LNCaP clone FGC (cell line): ENCODE results near the gene LYSMD1.
A peak's percentile ranks its signal among the peaks of the same experiment; 100 is the strongest.

ENCODE experiments used
- DNase-seq: peaks from one replicate; pipeline ENCODE4 v3.0.0-alpha.2; 2011; ENCODE audit warnings: low read depth
- H3K4me3 ChIP-seq: 2 replicates; pipeline ENCODE4 v1.5.1; 2011; ENCODE audit warnings: mild to moderate bottlenecking, low read depth, low read length, control low read depth
- TF ChIP-seq, protein P1 (sequence below): IDR thresholded peaks from 2 replicates; pipeline ENCODE4 v1.5.1; 2012; ENCODE audit warnings: mild to moderate bottlenecking; ENCODE audit not compliant: control insufficient read depth, insufficient read depth; ENCODE audit errors: extremely low read depth

Gene LYSMD1

DNA sequence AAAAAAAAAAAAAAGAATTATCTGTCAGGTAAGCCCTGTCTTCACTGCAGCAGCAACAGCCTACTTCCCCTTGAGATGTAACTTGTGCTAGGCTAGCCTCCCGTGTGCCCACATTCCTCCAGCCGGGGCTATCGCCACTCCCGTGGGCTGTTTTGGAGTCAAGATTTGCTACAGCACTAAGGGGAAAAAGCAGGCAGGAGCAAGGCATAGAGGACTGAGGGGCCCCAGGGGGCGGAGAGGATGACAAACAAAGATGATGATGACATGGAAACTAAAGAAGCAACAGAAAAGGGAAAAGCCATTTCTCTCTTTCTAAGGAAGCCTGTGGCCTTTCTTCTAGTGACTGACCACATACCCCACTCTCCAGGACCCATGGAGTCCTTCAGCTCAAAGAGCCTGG lies 7.4 kb downstream of the LYSMD1 start:
- TF ChIP-seq, protein P1, sequence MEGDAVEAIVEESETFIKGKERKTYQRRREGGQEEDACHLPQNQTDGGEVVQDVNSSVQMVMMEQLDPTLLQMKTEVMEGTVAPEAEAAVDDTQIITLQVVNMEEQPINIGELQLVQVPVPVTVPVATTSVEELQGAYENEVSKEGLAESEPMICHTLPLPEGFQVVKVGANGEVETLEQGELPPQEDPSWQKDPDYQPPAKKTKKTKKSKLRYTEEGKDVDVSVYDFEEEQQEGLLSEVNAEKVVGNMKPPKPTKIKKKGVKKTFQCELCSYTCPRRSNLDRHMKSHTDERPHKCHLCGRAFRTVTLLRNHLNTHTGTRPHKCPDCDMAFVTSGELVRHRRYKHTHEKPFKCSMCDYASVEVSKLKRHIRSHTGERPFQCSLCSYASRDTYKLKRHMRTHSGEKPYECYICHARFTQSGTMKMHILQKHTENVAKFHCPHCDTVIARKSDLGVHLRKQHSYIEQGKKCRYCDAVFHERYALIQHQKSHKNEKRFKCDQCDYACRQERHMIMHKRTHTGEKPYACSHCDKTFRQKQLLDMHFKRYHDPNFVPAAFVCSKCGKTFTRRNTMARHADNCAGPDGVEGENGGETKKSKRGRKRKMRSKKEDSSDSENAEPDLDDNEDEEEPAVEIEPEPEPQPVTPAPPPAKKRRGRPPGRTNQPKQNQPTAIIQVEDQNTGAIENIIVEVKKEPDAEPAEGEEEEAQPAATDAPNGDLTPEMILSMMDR, result no peak
- DNase-seq, result no peak
- H3K4me3 ChIP-seq, result no peak overlapping the region

GRCh38 chr1:151157067-151157531 lies 8.6 kb downstream of the LYSMD1 start:
- DNase-seq, result no peak
- TF ChIP-seq, protein P1, result no peak
- no peak overlapping the region for H3K4me3 ChIP-seq

DNA sequence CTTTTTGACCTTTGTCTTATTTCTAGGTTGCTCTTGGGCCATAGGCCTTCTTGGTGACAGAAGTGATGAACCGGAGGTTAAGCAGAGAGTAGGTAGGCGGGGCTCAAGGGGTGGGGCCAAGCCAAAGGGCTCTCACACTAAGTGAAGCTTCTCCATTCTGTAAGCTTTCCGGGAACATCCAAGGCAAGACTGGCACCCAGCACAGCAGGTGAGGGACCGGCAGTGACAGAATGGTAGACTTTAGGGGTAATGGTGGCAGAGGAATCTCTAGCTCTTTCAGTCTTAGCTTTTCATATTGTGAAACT lies 9.2 kb downstream of the LYSMD1 start, which contains the start of gene TNFAIP8L2:
Gene TNFAIP8L2 (plus strand): TSS at position 135 of the 305 bp plus-strand sequence. CDS start 2,049 bp downstream, outside the sequence.
- H3K4me3 ChIP-seq, result no peak within 1 kb of the TSS
- no peak for DNase-seq
- TF ChIP-seq, protein P1, result no peak

GRCh38 chr1:151147665-151148064 lies 18.0 kb downstream of the LYSMD1 start:
- no peak overlapping the region for H3K4me3 ChIP-seq
- no peak for DNase-seq
- TF ChIP-seq, protein P1, result no peak

DNA sequence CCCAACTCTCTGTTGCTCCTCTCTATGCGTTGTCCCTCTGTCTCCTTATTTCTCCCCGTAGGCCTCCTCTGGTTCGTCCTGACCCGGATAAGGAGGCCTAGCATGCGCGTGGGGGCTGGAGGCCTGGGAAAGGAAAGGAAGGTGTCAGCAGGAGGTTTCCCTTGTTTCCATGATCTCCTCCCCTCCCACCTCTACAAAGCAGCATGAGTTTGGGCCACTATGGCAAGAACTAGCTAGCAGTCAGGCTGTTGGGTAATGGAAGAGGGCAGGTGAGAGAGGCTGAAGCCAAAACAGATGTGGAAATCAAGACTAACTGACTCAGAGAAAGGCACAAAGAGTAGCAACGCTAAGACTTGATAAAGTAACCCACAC lies 18.6 kb downstream of the LYSMD1 start:
- H3K4me3 ChIP-seq, result peak overlapping the region; percentile 64
- TF ChIP-seq, protein P1, result no peak
- DNase-seq, result no peak

DNA sequence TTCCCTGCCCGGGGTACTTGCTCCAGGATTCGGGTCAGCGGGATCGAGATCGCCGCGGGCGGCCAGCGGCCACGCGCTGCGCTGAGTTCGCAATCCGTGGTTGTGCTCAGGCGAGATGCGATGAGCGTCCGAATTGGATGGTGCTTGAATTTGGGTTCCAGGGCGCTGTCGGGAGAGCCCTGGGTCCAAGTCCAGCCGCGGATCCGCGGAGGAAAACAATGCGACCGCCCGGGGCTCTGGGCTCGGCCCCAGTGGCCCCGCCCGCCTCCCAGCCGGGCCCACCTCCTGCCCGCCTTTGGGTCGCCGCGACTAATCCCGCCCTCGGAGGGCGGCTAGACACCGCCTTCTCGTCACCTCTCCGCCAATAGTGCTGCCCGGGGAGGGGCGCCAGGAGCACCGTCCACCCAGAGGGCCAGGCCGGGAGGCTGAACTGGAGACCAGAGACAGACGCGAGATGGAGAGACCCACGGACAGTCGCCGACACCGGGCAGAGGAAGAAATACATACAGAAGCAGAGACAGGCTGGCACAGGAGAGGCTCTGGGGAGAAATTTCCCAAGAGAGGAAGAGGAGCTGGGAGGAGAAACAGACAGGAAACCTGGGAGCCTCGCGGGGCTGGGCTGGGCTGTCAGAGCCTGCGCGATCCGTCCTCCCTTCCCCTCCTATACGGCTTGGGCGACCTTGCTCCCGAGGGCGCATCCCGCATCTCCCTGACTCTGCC lies 19.1 kb downstream of the LYSMD1 start, which contains the start of gene SEMA6C:
Gene SEMA6C (minus strand): TSS at position 220 of the 720 bp plus-strand sequence. CDS start 4,010 bp downstream, outside the sequence.
- peak within 1 kb of the TSS; percentile 64 for H3K4me3 ChIP-seq
- peak; percentile 59 for DNase-seq
- TF ChIP-seq, protein P1, result no peak

GRCh38 chr1:151146072-151146411 lies 19.7 kb downstream of the LYSMD1 start:
- TF ChIP-seq, protein P1, result no peak
- H3K4me3 ChIP-seq, result peak overlapping the region; percentile 64
- DNase-seq, result no peak
